HepG2 (cell line): ENCODE measurements around the gene GPAM. TPM values are rescaled to one million over a fixed set of nuclear protein-coding genes. Genes with fewer than 3 reads are reported as not detected.
A peak's percentile ranks its signal among the peaks of the same experiment; 100 is the strongest.

Experiments
- ATAC-seq: fragments of 200-7000 bp; cut with Tn5 transposase; 3 replicates; pipeline ENCODE4 v1.9.1; 2020; ENCODE audit warnings: mild to moderate bottlenecking, moderate library complexity
- BruUV-seq: library from RNA; stranded (reverse); fragments of 400-500 nt; replicated peaks from 2 replicates; lab custom pipeline; 2021; lab: Mats Ljungman, UMichigan
- CTCF ChIA-PET: fragments of 300-600 bp; formaldehyde crosslinking; extraction: SDS; loops from one replicate; lab custom pipeline; 2021; ENCODE audit warnings: low total read pairs, inconsistent platforms, low intra/inter-chr PET ratio; lab: Yijun Ruan, JAX
- POLR2A ChIA-PET: fragments of 350-600 bp; sonication (Branson Sonifier 250); formaldehyde crosslinking; loops from one replicate; lab custom pipeline; 2020; ENCODE audit warnings: antibody characterized with exemption, inconsistent platforms; lab: Yijun Ruan, JAX
- DNase-seq: peaks from one replicate; pipeline ENCODE4 v3.0.0-alpha.2; 2015; ENCODE audit warnings: low spot score
- FAIRE-seq: peaks from 3 replicates; lab custom pipeline; 2011; peaks lifted over from hg19 to GRCh38; lab: Jason Lieb, UNC
- H2AFZ ChIP-seq: one replicate; pipeline ENCODE4 v1.6.1; 2011; ENCODE audit warnings: low read length, inconsistent platforms
- H3K27ac ChIP-seq: fragments of 300-600 bp; 3 replicates; pipeline ENCODE4 v1.8.0; 2011; ENCODE audit warnings: mixed run types, mild to moderate bottlenecking, mixed read lengths, low read length, inconsistent platforms; ENCODE audit not compliant: insufficient read depth; ENCODE audit errors: extremely low read length
- H3K27me3 ChIP-seq, 2 experiments: fragments of 200-600 bp in 1 of 2; 2 replicates in 1 of 2; 3 replicates in 1 of 2; pipeline versions ENCODE4 v1.6.0 to v1.8.0; 2011; ENCODE audit warnings: low read length in 2 of 2, mild to moderate bottlenecking in 2 of 2, moderate library complexity in 2 of 2, inconsistent platforms in 1 of 2; ENCODE audit not compliant: insufficient read depth in 2 of 2, control insufficient read depth in 1 of 2
- H3K36me3 ChIP-seq, 2 experiments: fragments of 200-600 bp in 1 of 2; replicated peaks in 1 of 2; 2 replicates in 1 of 2; 3 replicates in 1 of 2; pipeline versions ENCODE4 v1.5.1 to v1.8.0; 2011; ENCODE audit warnings: low read length in 2 of 2, inconsistent platforms in 1 of 2; ENCODE audit not compliant: insufficient read depth in 2 of 2, control insufficient read depth in 1 of 2
- H3K4me1 ChIP-seq: 2 replicates; pipeline ENCODE4 v1.5.1; 2012; ENCODE audit warnings: low read length, inconsistent platforms; ENCODE audit not compliant: insufficient read depth
- H3K4me2 ChIP-seq: 2 replicates; pipeline ENCODE4 v1.6.0; 2011; ENCODE audit warnings: low read depth, low read length, inconsistent platforms
- H3K4me3 ChIP-seq, 3 experiments: fragments of 200-600 bp in 1 of 3; sonication (generic), shearing (Covaris generic) in 1 of 3; replicated peaks in 1 of 3; 2 replicates each; pipeline ENCODE4 v1.5.1; 2011 to 2016; ENCODE audit warnings: low read length in 3 of 3, inconsistent platforms in 2 of 3, low read depth in 2 of 3, mild to moderate bottlenecking in 2 of 3, control low read depth in 1 of 3, mixed read lengths in 1 of 3; ENCODE audit not compliant: insufficient read depth in 1 of 3
- H3K79me2 ChIP-seq: one replicate; pipeline ENCODE4 v1.6.1; 2011; ENCODE audit warnings: low read length, inconsistent platforms; ENCODE audit not compliant: insufficient read depth
- H3K9ac ChIP-seq: 2 replicates; pipeline ENCODE4 v1.6.0; 2011; ENCODE audit warnings: mild to moderate bottlenecking, low read depth, low read length, inconsistent platforms; ENCODE audit not compliant: insufficient read depth
- H3K9me3 ChIP-seq: 2 replicates; pipeline ENCODE4 v1.5.1; 2012; ENCODE audit warnings: mild to moderate bottlenecking, low read length
- H4K20me1 ChIP-seq: 2 replicates; pipeline ENCODE4 v1.6.0; 2011; ENCODE audit warnings: inconsistent platforms, mild to moderate bottlenecking, low read length, moderate library complexity; ENCODE audit not compliant: insufficient read depth
- ESRRA ChIP-seq: sonication (generic); formaldehyde crosslinking; IDR thresholded peaks from 2 replicates; pipeline ENCODE4 v1.5.1; 2020; ENCODE audit warnings: mild to moderate bottlenecking, low read depth, missing genetic modification reagents
- NFKBIZ ChIP-seq: IDR thresholded peaks from 2 replicates; pipeline ENCODE4 v1.6.1; 2018; ENCODE audit warnings: missing genetic modification reagents, missing compliant biosample characterization
- SATB2 ChIP-seq: sonication (generic); formaldehyde crosslinking; IDR thresholded peaks from 2 replicates; pipeline ENCODE4 v1.5.0; 2020; ENCODE audit warnings: missing genetic modification reagents
- ZBTB40 ChIP-seq, 2 experiments: fragments of 450-650 bp in 1 of 2; sonication (generic) in 1 of 2; formaldehyde crosslinking in 1 of 2; IDR thresholded peaks; 2 replicates each; pipeline versions ENCODE4 v1.6.1 to v1.8.0; 2016 to 2022; ENCODE audit warnings: antibody characterized with exemption in 1 of 2, mild to moderate bottlenecking in 1 of 2, missing genetic modification reagents in 1 of 2
- ZNF263 ChIP-seq: sonication (generic); formaldehyde crosslinking; IDR thresholded peaks from 2 replicates; pipeline ENCODE4 v1.4.0; 2020; ENCODE audit warnings: missing genetic modification reagents
- WGBS: methylation state at CpG from one replicate; pipeline ENCODE4 v1.1.6; 2017; ENCODE audit warnings: low lambda C conversion rate; 5-methylcytosine and 5-hydroxymethylcytosine counted together
- in situ Hi-C: cut with HindIII; loops from 2 replicates; pipeline ENCODE4 v1.10.0; 2017; ENCODE audit warnings: low pct_unique_long_range_greater_than_20kb; ENCODE audit not compliant: extremely low pct_ligation_motif_present
- intact Hi-C: fragments of 100-400 bp; cut with micrococcal nuclease; formaldehyde crosslinking; loops from one replicate; pipeline ENCODE4 v1.10.0; 2022; ENCODE audit not compliant: unreplicated experiment
- polyA plus RNA-seq, 8 experiments: library from polyadenylated mRNA; depleted of rRNA in 3 of 8; stranded (reverse) in 7 of 8; unstranded in 1 of 8; fragments of >200 nt; fragmentation: Illumina TruSeq in 4 of 8; extraction: Trizol in 4 of 8; gene quantifications; 2 replicates each; pipeline versions ENCODE4 v1.2.1 to v1.2.3, GENCODE V29; 2011 to 2016; ENCODE audit warnings: low read depth in 4 of 8, missing spikeins in 1 of 8, mixed read lengths in 1 of 8; ENCODE audit not compliant: insufficient read depth in 1 of 8
- total RNA-seq, 5 experiments: library from RNA; depleted of rRNA; stranded (reverse); fragments of >200 nt; fragmentation: Illumina TruSeq; extraction: Trizol; gene quantifications; 2 replicates each; pipeline ENCODE4 v1.2.3, GENCODE V29; 2016; ENCODE audit warnings: low read depth in 1 of 5

Gene GPAM
- total and polyA plus RNA-seq, 2 of the 13 experiments (the other 11 are each of a cell fraction or from before 2014, with no cell fraction given), result 36.8 to 140 TPM

- TF ChIP-seq SATB2 (CRISPR knock-in tag) (no peak), ZBTB40 (IDR thresholded peaks at IDR 0.05) (peak; percentile 62; the same call in 1 of the 2 replicates), ZBTB40 (CRISPR knock-in tag; IDR thresholded peaks at IDR 0.05) (peak; percentile 79; the same call in 1 of the 2 replicates), ESRRA (CRISPR knock-in tag) (no peak), ZNF263 (CRISPR knock-in tag) (no peak), NFKBIZ (CRISPR knock-in tag) (no peak)
- ChIA-PET POLR2A (interaction anchor here (0.8 to 1.7 kb wide), 3 partner anchors 13 to 103 kb away, joined by 4 read pairs; no protein-coding TSS in a partner anchor), CTCF (no interaction called here)
- Histone ChIP-seq H3K27me3 (no peaks in the 10 kb centered on the region), H2AFZ (no peak overlapping the region), H3K9me3 (no peaks in the 10 kb centered on the region), H3K27ac (no peak overlapping the region), H3K36me3 (peaks cover 6 to 28% of the 10 kb centered on the region in 2 experiments), H3K4me2 (no peak overlapping the region), H3K9ac (no peak overlapping the region), H3K79me2 (peaks cover 64% of the 10 kb centered on the region), H3K4me3 (no peak overlapping the region), H3K4me1 (peaks cover 31% of the 10 kb centered on the region), H4K20me1 (peaks cover 3% of the 10 kb centered on the region; the same call in 1 of the 2 replicates)
- FAIRE-seq (no peak), ATAC-seq (no peak), DNase-seq (no peak)
- intact Hi-C loops (no loop called here), in situ Hi-C loops (no loop called here)
- WGBS, result 100% methylated on average over 1 of the region's 1 CpG
- no TSS peak for BruUV-seq
Observed at GRCh38 chr10:112202076-112202475, 18.5 kb upstream of the GPAM start.
